HEK293 (cell line): ENCODE results near the gene KHSRP.

ENCODE experiments used
- BCL11A ChIP-seq: fragments of 450-650 bp; formaldehyde crosslinking; IDR thresholded peaks from 2 replicates; pipeline ENCODE4 v1.5.1; 2016; ENCODE audit warnings: low read depth, missing biosample characterization, missing genetic modification characterization
- FEZF1 ChIP-seq: fragments of 450-650 bp; formaldehyde crosslinking; IDR thresholded peaks from 2 replicates; pipeline ENCODE4 v1.5.1; 2016; ENCODE audit warnings: missing biosample characterization, missing genetic modification characterization
- GFI1B ChIP-seq: fragments of 450-650 bp; formaldehyde crosslinking; IDR thresholded peaks from 2 replicates; pipeline ENCODE4 v1.5.1; 2016; ENCODE audit warnings: missing biosample characterization, missing genetic modification characterization
- ZBTB7A ChIP-seq: fragments of 450-650 bp; formaldehyde crosslinking; IDR thresholded peaks from 2 replicates; pipeline ENCODE4 v1.5.1; 2016; ENCODE audit warnings: low read depth, missing biosample characterization, missing genetic modification characterization
- ZFP37 ChIP-seq: fragments of 450-650 bp; formaldehyde crosslinking; IDR thresholded peaks from 2 replicates; pipeline ENCODE4 v1.5.1; 2016; ENCODE audit warnings: missing biosample characterization, missing genetic modification characterization
- ZNF138 ChIP-seq: fragments of 450-650 bp; formaldehyde crosslinking; IDR thresholded peaks from 2 replicates; pipeline ENCODE4 v1.5.1; 2016; ENCODE audit warnings: missing biosample characterization, missing genetic modification characterization, borderline replicate concordance
- ZNF211 ChIP-seq: fragments of 450-650 bp; formaldehyde crosslinking; IDR thresholded peaks from 2 replicates; pipeline ENCODE4 v1.5.1; 2016; ENCODE audit warnings: low read depth, missing biosample characterization, missing genetic modification characterization
- ZNF24 ChIP-seq: fragments of 450-650 bp; formaldehyde crosslinking; IDR thresholded peaks from 2 replicates; pipeline ENCODE4 v1.5.1; 2016; ENCODE audit warnings: missing biosample characterization, missing genetic modification characterization
- ZSCAN23 ChIP-seq: fragments of 450-650 bp; formaldehyde crosslinking; IDR thresholded peaks from 2 replicates; pipeline ENCODE4 v1.5.1; 2016; ENCODE audit warnings: missing biosample characterization, missing genetic modification characterization
- TF ChIP-seq, protein P1 (sequence below): fragments of 450-650 bp; formaldehyde crosslinking; IDR thresholded peaks from 2 replicates; pipeline ENCODE4 v1.5.1; 2016; ENCODE audit warnings: missing biosample characterization, missing genetic modification characterization
- TF ChIP-seq, protein P2 (sequence below): fragments of 450-650 bp; formaldehyde crosslinking; IDR thresholded peaks from 2 replicates; pipeline ENCODE4 v1.5.1; 2017; ENCODE audit warnings: missing biosample characterization, missing genetic modification characterization
- TF ChIP-seq, protein P3 (sequence below): fragments of 450-650 bp; formaldehyde crosslinking; IDR thresholded peaks from 2 replicates; pipeline ENCODE4 v1.5.1; 2017; ENCODE audit warnings: missing biosample characterization, missing genetic modification characterization
- TF ChIP-seq, protein P4 (sequence below): fragments of 450-650 bp; formaldehyde crosslinking; conservative IDR thresholded peaks from 2 replicates; pipeline ENCODE4 v1.5.1; 2016; ENCODE audit warnings: low read depth, missing biosample characterization, missing genetic modification characterization
- TF ChIP-seq, protein P5 (sequence below): fragments of 450-650 bp; formaldehyde crosslinking; IDR thresholded peaks from 2 replicates; pipeline ENCODE4 v1.5.1; 2016; ENCODE audit warnings: missing biosample characterization, missing genetic modification characterization

DNA sequence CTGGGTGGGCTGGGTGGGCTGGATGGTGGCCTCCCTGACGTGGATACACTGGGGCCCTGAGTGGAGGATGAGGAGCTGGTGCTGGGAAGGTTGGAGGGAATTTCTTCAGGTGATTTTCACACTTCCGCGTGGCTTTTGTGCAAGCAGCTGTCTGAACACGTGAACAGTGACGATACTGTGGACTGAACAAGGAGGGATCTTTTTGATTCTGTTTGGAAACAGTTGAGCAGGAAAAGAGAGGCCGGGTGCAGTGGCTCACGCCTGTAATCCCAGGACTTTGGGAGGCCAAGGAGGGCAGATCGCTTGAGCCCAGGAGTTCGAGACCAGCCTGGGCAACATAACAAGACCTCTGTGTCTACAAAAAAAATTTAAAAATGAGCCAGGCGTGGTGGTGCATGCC is 22.6 kb downstream of the KHSRP start:
- TF ChIP-seq ZNF211 (tag by site-specific recombination) (no peak), BCL11A (tag by site-specific recombination) (no peak), ZSCAN23 (no peak), ZBTB7A (no peak), ZNF24 (tag by site-specific recombination) (no peak), FEZF1 (no peak), ZNF138 (tag by site-specific recombination) (no peak), GFI1B (tag by site-specific recombination) (no peak), ZFP37 (tag by site-specific recombination) (no peak)
- TF ChIP-seq, protein P1, sequence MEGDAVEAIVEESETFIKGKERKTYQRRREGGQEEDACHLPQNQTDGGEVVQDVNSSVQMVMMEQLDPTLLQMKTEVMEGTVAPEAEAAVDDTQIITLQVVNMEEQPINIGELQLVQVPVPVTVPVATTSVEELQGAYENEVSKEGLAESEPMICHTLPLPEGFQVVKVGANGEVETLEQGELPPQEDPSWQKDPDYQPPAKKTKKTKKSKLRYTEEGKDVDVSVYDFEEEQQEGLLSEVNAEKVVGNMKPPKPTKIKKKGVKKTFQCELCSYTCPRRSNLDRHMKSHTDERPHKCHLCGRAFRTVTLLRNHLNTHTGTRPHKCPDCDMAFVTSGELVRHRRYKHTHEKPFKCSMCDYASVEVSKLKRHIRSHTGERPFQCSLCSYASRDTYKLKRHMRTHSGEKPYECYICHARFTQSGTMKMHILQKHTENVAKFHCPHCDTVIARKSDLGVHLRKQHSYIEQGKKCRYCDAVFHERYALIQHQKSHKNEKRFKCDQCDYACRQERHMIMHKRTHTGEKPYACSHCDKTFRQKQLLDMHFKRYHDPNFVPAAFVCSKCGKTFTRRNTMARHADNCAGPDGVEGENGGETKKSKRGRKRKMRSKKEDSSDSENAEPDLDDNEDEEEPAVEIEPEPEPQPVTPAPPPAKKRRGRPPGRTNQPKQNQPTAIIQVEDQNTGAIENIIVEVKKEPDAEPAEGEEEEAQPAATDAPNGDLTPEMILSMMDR (tag by site-specific recombination), result no peak
- TF ChIP-seq, protein P2, sequence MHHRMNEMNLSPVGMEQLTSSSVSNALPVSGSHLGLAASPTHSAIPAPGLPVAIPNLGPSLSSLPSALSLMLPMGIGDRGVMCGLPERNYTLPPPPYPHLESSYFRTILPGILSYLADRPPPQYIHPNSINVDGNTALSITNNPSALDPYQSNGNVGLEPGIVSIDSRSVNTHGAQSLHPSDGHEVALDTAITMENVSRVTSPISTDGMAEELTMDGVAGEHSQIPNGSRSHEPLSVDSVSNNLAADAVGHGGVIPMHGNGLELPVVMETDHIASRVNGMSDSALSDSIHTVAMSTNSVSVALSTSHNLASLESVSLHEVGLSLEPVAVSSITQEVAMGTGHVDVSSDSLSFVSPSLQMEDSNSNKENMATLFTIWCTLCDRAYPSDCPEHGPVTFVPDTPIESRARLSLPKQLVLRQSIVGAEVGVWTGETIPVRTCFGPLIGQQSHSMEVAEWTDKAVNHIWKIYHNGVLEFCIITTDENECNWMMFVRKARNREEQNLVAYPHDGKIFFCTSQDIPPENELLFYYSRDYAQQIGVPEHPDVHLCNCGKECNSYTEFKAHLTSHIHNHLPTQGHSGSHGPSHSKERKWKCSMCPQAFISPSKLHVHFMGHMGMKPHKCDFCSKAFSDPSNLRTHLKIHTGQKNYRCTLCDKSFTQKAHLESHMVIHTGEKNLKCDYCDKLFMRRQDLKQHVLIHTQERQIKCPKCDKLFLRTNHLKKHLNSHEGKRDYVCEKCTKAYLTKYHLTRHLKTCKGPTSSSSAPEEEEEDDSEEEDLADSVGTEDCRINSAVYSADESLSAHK, result no peak
- TF ChIP-seq, protein P3, sequence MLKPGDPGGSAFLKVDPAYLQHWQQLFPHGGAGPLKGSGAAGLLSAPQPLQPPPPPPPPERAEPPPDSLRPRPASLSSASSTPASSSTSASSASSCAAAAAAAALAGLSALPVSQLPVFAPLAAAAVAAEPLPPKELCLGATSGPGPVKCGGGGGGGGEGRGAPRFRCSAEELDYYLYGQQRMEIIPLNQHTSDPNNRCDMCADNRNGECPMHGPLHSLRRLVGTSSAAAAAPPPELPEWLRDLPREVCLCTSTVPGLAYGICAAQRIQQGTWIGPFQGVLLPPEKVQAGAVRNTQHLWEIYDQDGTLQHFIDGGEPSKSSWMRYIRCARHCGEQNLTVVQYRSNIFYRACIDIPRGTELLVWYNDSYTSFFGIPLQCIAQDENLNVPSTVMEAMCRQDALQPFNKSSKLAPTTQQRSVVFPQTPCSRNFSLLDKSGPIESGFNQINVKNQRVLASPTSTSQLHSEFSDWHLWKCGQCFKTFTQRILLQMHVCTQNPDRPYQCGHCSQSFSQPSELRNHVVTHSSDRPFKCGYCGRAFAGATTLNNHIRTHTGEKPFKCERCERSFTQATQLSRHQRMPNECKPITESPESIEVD (tag by site-specific recombination), result no peak
- TF ChIP-seq, protein P4, sequence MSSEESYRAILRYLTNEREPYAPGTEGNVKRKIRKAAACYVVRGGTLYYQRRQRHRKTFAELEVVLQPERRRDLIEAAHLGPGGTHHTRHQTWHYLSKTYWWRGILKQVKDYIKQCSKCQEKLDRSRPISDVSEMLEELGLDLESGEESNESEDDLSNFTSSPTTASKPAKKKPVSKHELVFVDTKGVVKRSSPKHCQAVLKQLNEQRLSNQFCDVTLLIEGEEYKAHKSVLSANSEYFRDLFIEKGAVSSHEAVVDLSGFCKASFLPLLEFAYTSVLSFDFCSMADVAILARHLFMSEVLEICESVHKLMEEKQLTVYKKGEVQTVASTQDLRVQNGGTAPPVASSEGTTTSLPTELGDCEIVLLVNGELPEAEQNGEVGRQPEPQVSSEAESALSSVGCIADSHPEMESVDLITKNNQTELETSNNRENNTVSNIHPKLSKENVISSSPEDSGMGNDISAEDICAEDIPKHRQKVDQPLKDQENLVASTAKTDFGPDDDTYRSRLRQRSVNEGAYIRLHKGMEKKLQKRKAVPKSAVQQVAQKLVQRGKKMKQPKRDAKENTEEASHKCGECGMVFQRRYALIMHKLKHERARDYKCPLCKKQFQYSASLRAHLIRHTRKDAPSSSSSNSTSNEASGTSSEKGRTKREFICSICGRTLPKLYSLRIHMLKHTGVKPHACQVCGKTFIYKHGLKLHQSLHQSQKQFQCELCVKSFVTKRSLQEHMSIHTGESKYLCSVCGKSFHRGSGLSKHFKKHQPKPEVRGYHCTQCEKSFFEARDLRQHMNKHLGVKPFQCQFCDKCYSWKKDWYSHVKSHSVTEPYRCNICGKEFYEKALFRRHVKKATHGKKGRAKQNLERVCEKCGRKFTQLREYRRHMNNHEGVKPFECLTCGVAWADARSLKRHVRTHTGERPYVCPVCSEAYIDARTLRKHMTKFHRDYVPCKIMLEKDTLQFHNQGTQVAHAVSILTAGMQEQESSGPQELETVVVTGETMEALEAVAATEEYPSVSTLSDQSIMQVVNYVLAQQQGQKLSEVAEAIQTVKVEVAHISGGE (tag by site-specific recombination), result no peak
- TF ChIP-seq, protein P5, sequence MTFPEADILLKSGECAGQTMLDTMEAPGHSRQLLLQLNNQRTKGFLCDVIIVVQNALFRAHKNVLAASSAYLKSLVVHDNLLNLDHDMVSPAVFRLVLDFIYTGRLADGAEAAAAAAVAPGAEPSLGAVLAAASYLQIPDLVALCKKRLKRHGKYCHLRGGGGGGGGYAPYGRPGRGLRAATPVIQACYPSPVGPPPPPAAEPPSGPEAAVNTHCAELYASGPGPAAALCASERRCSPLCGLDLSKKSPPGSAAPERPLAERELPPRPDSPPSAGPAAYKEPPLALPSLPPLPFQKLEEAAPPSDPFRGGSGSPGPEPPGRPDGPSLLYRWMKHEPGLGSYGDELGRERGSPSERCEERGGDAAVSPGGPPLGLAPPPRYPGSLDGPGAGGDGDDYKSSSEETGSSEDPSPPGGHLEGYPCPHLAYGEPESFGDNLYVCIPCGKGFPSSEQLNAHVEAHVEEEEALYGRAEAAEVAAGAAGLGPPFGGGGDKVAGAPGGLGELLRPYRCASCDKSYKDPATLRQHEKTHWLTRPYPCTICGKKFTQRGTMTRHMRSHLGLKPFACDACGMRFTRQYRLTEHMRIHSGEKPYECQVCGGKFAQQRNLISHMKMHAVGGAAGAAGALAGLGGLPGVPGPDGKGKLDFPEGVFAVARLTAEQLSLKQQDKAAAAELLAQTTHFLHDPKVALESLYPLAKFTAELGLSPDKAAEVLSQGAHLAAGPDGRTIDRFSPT (tag by site-specific recombination), result no peak
